ENCODE data around the gene SLC13A5. TPM values are rescaled to one million over a fixed set of nuclear protein-coding genes. Genes with fewer than 3 reads are reported as not detected.

The SLC13A5 gene
- total RNA-seq, 4 donors from 2014 or later, result 0.25 TPM; not detected in 3

- TF ChIP-seq, protein P1, sequence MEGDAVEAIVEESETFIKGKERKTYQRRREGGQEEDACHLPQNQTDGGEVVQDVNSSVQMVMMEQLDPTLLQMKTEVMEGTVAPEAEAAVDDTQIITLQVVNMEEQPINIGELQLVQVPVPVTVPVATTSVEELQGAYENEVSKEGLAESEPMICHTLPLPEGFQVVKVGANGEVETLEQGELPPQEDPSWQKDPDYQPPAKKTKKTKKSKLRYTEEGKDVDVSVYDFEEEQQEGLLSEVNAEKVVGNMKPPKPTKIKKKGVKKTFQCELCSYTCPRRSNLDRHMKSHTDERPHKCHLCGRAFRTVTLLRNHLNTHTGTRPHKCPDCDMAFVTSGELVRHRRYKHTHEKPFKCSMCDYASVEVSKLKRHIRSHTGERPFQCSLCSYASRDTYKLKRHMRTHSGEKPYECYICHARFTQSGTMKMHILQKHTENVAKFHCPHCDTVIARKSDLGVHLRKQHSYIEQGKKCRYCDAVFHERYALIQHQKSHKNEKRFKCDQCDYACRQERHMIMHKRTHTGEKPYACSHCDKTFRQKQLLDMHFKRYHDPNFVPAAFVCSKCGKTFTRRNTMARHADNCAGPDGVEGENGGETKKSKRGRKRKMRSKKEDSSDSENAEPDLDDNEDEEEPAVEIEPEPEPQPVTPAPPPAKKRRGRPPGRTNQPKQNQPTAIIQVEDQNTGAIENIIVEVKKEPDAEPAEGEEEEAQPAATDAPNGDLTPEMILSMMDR (IDR thresholded peaks at IDR 0.05), result no peak
- DNase-seq (ENCODE audit: low spot score), result no peak
- ATAC-seq (ENCODE audit: low FRiP score), result no peak
Measured at GRCh38 chr17:6638046-6638908, 74.9 kb downstream of the SLC13A5 start.

DNA sequence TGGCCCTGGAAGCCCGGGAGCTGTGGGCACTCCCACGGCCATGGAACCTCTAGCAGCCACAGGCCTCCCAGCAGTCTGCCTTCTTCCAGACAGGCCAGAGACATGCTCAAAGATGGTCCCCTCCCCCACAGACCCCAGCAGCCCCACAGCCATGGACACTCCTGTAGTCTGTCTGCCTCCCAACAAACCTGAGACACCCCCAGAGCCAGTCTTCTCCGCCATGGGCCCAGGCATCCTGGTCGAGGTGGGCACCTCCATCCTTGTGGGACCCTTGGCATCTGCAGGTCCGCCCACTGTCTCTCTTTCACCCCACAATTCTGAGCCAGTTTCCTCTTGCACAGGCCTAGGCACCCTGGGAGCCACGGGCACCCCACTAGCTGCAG, 75.7 kb downstream of the SLC13A5 start:
- DNase-seq (ENCODE audit: low spot score) (no peak), ATAC-seq (ENCODE audit: low FRiP score) (no peak)
- TF ChIP-seq, protein P1 (IDR thresholded peaks at IDR 0.05), result no peak

- TF ChIP-seq, protein P1 (IDR thresholded peaks at IDR 0.05), result no peak
- ATAC-seq (ENCODE audit: low FRiP score) (no peak), DNase-seq (ENCODE audit: low spot score) (no peak)
Measured at GRCh38 chr17:6636616-6637457, 76.3 kb downstream of the SLC13A5 start.

DNA sequence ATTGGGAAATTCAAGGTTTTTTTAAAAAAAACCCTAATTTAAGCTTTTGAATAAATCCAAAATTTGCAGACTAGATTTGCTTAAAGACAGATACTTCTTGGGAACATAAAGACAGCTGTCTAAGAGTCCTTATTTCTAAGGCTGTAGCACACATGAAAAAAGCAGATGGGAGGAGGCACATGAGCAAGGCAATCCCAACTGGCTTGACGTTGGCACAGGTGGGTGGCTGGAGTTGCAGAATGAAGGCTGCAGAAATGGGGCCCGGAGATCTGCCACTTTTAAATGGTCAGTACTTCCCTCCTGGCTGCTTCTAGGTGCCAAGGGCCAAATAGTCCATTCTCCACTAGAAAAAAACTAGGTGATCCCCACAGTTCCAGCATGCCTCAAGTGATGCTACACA, 77.1 kb downstream of the SLC13A5 start:
- DNase-seq (ENCODE audit: low spot score) (no peak), ATAC-seq (ENCODE audit: low FRiP score) (no peak)
- TF ChIP-seq, protein P1 (IDR thresholded peaks at IDR 0.05), result no peak

Small RNA genes within 50 kb of the gene (small RNA-seq; reads per million reads assigned to genes)
- gene AC004706.2, result not detected
- gene MIR4520-1, result not detected

Other genes starting within 250 kb of the SLC13A5 start
- 1 to 10 TPM in 3 of 4 donors, under 1 TPM in 1; 0.82 to 3.5 (median 2.5) TPM for gene PITPNM3, start 156.8 kb downstream of the SLC13A5 start, total RNA-seq
- 10 to 100 TPM in 3 of 4 donors, 1 to 10 TPM in 1; 9.5 to 11.8 (median 11.1) TPM for gene KIAA0753, start 72.7 kb downstream of the SLC13A5 start, total RNA-seq
- 100 to 1,000 TPM in 2 of 4 donors, 10 to 100 TPM in 2; 58.5 to 155 (median 109) TPM for gene TXNDC17, start 72.3 kb downstream of the SLC13A5 start, total RNA-seq
- gene MED31, start 61.8 kb downstream of the SLC13A5 start, total RNA-seq, result 1 to 10 TPM; 5.5 to 9.9 (median 8.2) TPM
- under 1 TPM; 0.56 to 0.79 (median 0.63) TPM for gene C17orf100, start 61.6 kb downstream of the SLC13A5 start, total RNA-seq
- gene XAF1, start 42.7 kb upstream of the SLC13A5 start, total RNA-seq, result 100 to 1,000 TPM in 1 of 4 donors, 10 to 100 TPM in 3; 17.5 to 201 (median 33.6) TPM
- gene FBXO39, start 62.8 kb upstream of the SLC13A5 start, total RNA-seq, result 1 to 10 TPM in 2 of 4 donors, under 1 TPM in 1, not detected in 1; 0.75 to 1.1 (median 1.0) TPM
- not detected for gene TEKT1, start 118.4 kb upstream of the SLC13A5 start, total RNA-seq